ENCODE measurements around the gene GAB4. TPM values are rescaled to one million over a fixed set of nuclear protein-coding genes. Genes with fewer than 3 reads are reported as not detected.
"Not testable (repeated sequence)": the region's sequence is repeated elsewhere in the genome, so short reads cannot be mapped to it uniquely, and the experiment has no call there.

GAB4 gene
- total and polyA plus RNA-seq, 2 experiments from 2014 or later, result 1.5 to 1.7 TPM

DNA sequence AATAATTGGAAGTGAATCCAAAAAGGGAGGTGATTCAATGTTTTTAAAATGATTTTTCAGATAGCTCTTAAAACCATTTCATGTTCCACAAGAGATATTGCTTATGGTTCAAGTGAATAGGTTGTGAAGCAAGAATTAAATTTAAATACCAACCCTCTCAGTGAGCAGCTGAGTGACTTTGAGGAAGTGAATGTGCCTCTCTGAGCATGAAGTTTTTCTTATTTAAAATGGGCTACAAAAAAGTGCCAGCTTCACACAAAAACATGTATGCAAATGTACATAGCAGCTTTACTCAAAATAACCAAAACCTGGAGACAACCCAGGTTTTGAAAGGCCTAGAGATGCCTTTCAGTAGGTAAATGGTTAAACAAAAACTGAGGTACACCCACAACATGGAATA is 35.5 kb upstream of the GAB4 start:
- Histone ChIP-seq H3K27ac (ENCODE audit: low read depth) (no peak overlapping the region), H2AFZ (no peak overlapping the region), H3F3A (replicated peaks; ENCODE audit: low read depth) (no peaks in the 10 kb centered on the region), H3K4me3 (no peak overlapping the region), H3K79me2 (replicated peaks; ENCODE audit: insufficient read depth) (no peaks in the 10 kb centered on the region), H4K20me1 (replicated peaks; ENCODE audit: insufficient read depth) (no peaks in the 10 kb centered on the region), H3K36me3 (ENCODE audit: insufficient read depth) (no peaks in the 10 kb centered on the region), H3K9me2 (ENCODE audit: insufficient read depth) (no peaks in the 10 kb centered on the region), H3K27me3 (ENCODE audit: insufficient read depth) (peaks cover 4% of the 10 kb centered on the region), H3K4me1 (ENCODE audit: insufficient read depth) (no peaks in the 10 kb centered on the region), H3K4me2 (no peak overlapping the region)
- H3K27ac Mint-ChIP-seq, result no peak overlapping the region
- TF ChIP-seq CREB1 (CRISPR knock-in tag; IDR thresholded peaks at IDR 0.05; ENCODE audit: low read depth), result no peak
- no peak for TF ChIP-seq ZNF114 (CRISPR knock-in tag; IDR thresholded peaks at IDR 0.05)
- TF ChIP-seq, protein P1, sequence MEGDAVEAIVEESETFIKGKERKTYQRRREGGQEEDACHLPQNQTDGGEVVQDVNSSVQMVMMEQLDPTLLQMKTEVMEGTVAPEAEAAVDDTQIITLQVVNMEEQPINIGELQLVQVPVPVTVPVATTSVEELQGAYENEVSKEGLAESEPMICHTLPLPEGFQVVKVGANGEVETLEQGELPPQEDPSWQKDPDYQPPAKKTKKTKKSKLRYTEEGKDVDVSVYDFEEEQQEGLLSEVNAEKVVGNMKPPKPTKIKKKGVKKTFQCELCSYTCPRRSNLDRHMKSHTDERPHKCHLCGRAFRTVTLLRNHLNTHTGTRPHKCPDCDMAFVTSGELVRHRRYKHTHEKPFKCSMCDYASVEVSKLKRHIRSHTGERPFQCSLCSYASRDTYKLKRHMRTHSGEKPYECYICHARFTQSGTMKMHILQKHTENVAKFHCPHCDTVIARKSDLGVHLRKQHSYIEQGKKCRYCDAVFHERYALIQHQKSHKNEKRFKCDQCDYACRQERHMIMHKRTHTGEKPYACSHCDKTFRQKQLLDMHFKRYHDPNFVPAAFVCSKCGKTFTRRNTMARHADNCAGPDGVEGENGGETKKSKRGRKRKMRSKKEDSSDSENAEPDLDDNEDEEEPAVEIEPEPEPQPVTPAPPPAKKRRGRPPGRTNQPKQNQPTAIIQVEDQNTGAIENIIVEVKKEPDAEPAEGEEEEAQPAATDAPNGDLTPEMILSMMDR (conservative IDR thresholded peaks at IDR 0.05; ENCODE audit: low read depth in 2 of 2), result no peak
- no peak for TF ChIP-seq NANOG (IDR thresholded peaks at IDR 0.05; ENCODE audit: borderline replicate concordance)
- no peak for TF ChIP-seq POLR2AphosphoS5 (IDR thresholded peaks at IDR 0.05; ENCODE audit: low read depth)
- no peak for TF ChIP-seq JUNB (IDR thresholded peaks at IDR 0.05; ENCODE audit: unreplicated experiment)
- TF ChIP-seq ZNF331 (CRISPR knock-in tag; IDR thresholded peaks at IDR 0.05; ENCODE audit: low read depth), result no peak
- TF ChIP-seq, protein P2, sequence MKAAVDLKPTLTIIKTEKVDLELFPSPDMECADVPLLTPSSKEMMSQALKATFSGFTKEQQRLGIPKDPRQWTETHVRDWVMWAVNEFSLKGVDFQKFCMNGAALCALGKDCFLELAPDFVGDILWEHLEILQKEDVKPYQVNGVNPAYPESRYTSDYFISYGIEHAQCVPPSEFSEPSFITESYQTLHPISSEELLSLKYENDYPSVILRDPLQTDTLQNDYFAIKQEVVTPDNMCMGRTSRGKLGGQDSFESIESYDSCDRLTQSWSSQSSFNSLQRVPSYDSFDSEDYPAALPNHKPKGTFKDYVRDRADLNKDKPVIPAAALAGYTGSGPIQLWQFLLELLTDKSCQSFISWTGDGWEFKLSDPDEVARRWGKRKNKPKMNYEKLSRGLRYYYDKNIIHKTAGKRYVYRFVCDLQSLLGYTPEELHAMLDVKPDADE (IDR thresholded peaks at IDR 0.05), result no peak
- TF ChIP-seq, protein P3, sequence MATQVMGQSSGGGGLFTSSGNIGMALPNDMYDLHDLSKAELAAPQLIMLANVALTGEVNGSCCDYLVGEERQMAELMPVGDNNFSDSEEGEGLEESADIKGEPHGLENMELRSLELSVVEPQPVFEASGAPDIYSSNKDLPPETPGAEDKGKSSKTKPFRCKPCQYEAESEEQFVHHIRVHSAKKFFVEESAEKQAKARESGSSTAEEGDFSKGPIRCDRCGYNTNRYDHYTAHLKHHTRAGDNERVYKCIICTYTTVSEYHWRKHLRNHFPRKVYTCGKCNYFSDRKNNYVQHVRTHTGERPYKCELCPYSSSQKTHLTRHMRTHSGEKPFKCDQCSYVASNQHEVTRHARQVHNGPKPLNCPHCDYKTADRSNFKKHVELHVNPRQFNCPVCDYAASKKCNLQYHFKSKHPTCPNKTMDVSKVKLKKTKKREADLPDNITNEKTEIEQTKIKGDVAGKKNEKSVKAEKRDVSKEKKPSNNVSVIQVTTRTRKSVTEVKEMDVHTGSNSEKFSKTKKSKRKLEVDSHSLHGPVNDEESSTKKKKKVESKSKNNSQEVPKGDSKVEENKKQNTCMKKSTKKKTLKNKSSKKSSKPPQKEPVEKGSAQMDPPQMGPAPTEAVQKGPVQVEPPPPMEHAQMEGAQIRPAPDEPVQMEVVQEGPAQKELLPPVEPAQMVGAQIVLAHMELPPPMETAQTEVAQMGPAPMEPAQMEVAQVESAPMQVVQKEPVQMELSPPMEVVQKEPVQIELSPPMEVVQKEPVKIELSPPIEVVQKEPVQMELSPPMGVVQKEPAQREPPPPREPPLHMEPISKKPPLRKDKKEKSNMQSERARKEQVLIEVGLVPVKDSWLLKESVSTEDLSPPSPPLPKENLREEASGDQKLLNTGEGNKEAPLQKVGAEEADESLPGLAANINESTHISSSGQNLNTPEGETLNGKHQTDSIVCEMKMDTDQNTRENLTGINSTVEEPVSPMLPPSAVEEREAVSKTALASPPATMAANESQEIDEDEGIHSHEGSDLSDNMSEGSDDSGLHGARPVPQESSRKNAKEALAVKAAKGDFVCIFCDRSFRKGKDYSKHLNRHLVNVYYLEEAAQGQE (IDR thresholded peaks at IDR 0.05; ENCODE audit: unreplicated experiment), result no peak
- H3K36me3 Mint-ChIP-seq (ENCODE audit: low read depth), result peaks cover 3% of the 10 kb centered on the region; the same call in 2 of the 3 replicates
- no peak for DNase-seq (ENCODE audit: low spot score)
- H3K4me3 Mint-ChIP-seq, result no peak overlapping the region
- no peaks in the 10 kb centered on the region for H3K4me1 Mint-ChIP-seq
- no peak for ATAC-seq
- peaks cover 6% of the 10 kb centered on the region for H3K27me3 Mint-ChIP-seq (ENCODE audit: insufficient read depth, low read depth, poor library complexity)
- H3K9me3 Mint-ChIP-seq, result peaks cover 43% of the 10 kb centered on the region

DNA sequence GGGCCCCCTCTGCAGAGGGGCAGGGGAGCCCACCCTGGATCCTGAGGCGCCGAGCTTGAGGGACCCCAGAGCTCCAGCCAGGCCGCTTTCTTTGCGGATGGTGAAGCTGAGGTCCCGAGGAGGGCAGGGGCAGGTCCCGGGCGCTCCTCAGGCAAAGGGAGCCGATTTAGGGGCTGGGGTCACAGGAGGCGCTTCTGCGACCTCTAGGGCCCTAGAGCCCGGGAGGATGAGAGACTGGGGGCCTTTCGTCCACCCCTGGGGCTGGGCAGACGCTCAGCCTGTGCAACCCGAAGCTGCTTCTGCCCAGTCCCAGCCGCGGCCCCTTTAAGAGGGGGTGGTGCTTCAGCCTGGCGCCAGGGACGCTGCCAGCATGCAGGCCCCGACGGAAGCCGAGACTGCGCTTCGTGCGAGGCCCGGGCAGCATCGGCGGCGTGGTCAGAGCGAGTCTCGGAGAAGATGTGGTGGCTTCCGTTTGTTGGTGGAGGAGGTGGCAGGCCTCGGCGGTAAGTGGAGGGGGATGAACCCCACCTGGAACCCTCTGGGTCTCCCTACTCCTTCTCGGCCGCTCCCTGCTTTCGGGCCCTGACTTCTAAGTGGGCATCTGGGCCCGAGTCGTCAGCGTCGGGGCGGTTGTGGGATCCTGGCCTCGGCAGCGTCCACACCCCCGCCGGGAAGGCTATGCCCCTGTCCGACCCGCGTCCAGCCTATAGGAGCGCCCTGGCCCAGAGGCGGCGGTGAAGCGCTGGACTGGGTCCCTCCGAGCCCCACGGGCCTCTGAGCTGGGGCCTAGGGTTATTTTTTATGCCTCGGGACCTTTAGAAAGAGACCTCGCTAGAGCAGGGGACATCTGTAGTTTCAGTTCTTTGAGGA is 29.1 kb upstream of the GAB4 start:
- not testable (repeated sequence) for H3K9me2 ChIP-seq (ENCODE audit: insufficient read depth); H3K4me1 ChIP-seq (ENCODE audit: insufficient read depth); H3K4me1 Mint-ChIP-seq; H3K27me3 Mint-ChIP-seq (ENCODE audit: insufficient read depth, low read depth, poor library complexity); H3K36me3 Mint-ChIP-seq (ENCODE audit: low read depth); H3K79me2 ChIP-seq (replicated peaks; ENCODE audit: insufficient read depth); H3F3A ChIP-seq (replicated peaks; ENCODE audit: low read depth); H3K4me3 Mint-ChIP-seq; H3K36me3 ChIP-seq (ENCODE audit: insufficient read depth); H3K27ac ChIP-seq (ENCODE audit: low read depth); H4K20me1 ChIP-seq (replicated peaks; ENCODE audit: insufficient read depth); H3K27ac Mint-ChIP-seq
- Histone ChIP-seq H3K27me3 (ENCODE audit: insufficient read depth) (peaks cover 38% of the 10 kb centered on the region), H3K4me3 (peak overlapping the region; percentile 43), H2AFZ (peak overlapping the region; percentile 76), H3K4me2 (peak overlapping the region; percentile 71)
- ATAC-seq (peak; percentile 89), DNase-seq (ENCODE audit: low spot score) (peak; percentile 48)
- H3K9me3 Mint-ChIP-seq, result peaks cover 55% of the 10 kb centered on the region

DNA sequence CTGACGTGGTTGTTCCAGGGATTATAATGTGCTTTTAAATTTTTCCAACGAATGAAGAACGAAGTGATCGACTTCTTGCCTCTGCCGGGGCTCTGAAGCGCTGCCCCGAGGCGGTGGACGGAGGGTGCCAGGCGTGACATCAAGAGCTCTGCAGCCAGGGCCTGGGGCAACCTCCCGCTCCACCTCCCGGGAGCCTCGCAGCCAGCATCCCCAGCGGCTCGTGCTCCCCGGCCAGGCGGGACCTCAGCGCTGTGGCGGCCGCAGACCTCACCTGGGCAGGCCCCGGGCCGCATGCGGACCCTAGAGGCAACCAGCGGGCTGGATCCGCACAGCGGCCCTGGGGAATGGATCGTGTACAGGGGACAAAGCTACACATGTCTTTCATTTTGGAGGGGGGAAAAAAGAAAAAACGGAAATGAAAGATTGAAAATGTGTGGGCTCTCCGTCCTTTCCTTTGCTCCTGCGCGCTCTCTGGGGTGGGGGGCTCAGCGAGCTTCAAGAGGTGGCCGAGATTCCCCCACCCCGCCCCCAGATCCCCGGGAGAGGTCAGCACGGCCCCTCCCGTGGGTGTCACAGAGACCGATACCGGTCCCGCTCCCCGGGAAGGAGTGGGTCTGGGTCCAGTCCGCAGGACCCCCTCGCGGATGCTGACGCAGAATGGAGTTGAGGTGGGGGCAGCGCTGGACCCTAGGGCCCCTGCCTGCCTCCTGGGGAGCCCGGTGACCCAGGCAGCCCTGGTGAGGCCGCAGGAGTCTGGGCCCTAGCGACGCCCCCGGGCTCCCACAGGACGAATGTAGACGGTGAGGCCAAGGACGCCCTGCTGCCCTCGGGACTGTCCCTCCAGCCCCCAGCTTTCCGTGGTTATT is 28.2 kb upstream of the GAB4 start:
- H3K36me3 Mint-ChIP-seq (ENCODE audit: low read depth); H4K20me1 ChIP-seq (replicated peaks; ENCODE audit: insufficient read depth); H3F3A ChIP-seq (replicated peaks; ENCODE audit: low read depth); H3K4me1 Mint-ChIP-seq; H2AFZ ChIP-seq; H3K4me3 Mint-ChIP-seq; H3K4me1 ChIP-seq (ENCODE audit: insufficient read depth); H3K79me2 ChIP-seq (replicated peaks; ENCODE audit: insufficient read depth); H3K9me2 ChIP-seq (ENCODE audit: insufficient read depth); H3K27ac ChIP-seq (ENCODE audit: low read depth); H3K36me3 ChIP-seq (ENCODE audit: insufficient read depth); H3K27me3 Mint-ChIP-seq (ENCODE audit: insufficient read depth, low read depth, poor library complexity); H3K27ac Mint-ChIP-seq: not testable (repeated sequence)
- Histone ChIP-seq H3K4me2 (peak overlapping the region; percentile 62; the same call in 1 of the 2 replicates), H3K4me3 (peak overlapping the region; percentile 42; the same call in 1 of the 2 replicates), H3K27me3 (ENCODE audit: insufficient read depth) (peaks cover 38% of the 10 kb centered on the region)
- peaks cover 54% of the 10 kb centered on the region for H3K9me3 Mint-ChIP-seq
- ATAC-seq (peak; percentile 70), DNase-seq (ENCODE audit: low spot score) (peak; percentile 42)
